ENCODE data around the gene GOLGA7B.

DNA sequence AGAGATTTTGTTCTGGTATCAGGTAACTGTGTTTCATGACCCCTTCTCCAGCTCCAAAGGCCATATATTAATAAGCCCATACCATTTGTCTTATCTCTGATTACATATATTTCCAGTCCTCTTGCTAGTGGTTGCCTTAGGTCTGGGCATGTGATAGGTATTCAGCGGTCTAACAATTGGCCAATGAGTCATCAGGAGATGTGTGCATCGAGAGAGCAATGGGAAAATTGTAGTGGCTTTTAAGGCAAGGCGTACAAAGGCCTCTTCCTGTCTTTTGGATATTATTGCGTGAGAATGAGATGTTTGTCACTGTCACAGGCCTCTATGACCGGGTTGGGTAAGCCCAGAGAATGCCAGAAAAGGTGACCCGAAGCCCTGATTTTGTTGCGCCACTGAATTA is 39.2 kb upstream of the GOLGA7B start:
- TF ChIP-seq ZNF274 (IDR thresholded peaks at IDR 0.05; ENCODE audit: low read depth, low read length) (no peak), YY1 (IDR thresholded peaks at IDR 0.05; ENCODE audit: insufficient read depth, insufficient read length) (no peak)

Measured in NT2/D1 (cell line).